ENCODE data around the gene BANF2.

BANF2 gene

GRCh38 chr20:17712201-17712600 is 12.4 kb downstream of the BANF2 start:
- TF ChIP-seq CTCF (IDR thresholded peaks at IDR 0.05; ENCODE audit: low read length), result no peak
- H3K4me3 ChIP-seq (ENCODE audit: low read length), result no peak overlapping the region
- no peaks in the 10 kb centered on the region for H4K20me1 ChIP-seq (ENCODE audit: insufficient read depth, low read length)
- H3K9ac ChIP-seq (ENCODE audit: low read length), result no peak overlapping the region
- H3K4me2 ChIP-seq (ENCODE audit: low read depth, low read length), result no peak overlapping the region
- H3K27me3 ChIP-seq (replicated peaks; ENCODE audit: insufficient read depth, low read length), result no peaks in the 10 kb centered on the region
- H3K4me1 ChIP-seq (ENCODE audit: low read length), result peaks cover 29% of the 10 kb centered on the region
- no peaks in the 10 kb centered on the region for H3K9me2 ChIP-seq (replicated peaks; ENCODE audit: insufficient read depth, low read length)
- no peak for DNase-seq
- no peak overlapping the region for H2AFZ ChIP-seq (ENCODE audit: low read length)
- H3K79me2 ChIP-seq (ENCODE audit: low read length), result no peaks in the 10 kb centered on the region
- H3K9me3 ChIP-seq (replicated peaks; ENCODE audit: insufficient read depth, low read length), result no peaks in the 10 kb centered on the region
- H3K27ac ChIP-seq (ENCODE audit: low read length), result no peak overlapping the region
- H3F3A ChIP-seq (ENCODE audit: insufficient read depth, low read length), result peaks cover 12% of the 10 kb centered on the region
- no peaks in the 10 kb centered on the region for H3K36me3 ChIP-seq (replicated peaks; ENCODE audit: insufficient read depth, low read length)

DNA sequence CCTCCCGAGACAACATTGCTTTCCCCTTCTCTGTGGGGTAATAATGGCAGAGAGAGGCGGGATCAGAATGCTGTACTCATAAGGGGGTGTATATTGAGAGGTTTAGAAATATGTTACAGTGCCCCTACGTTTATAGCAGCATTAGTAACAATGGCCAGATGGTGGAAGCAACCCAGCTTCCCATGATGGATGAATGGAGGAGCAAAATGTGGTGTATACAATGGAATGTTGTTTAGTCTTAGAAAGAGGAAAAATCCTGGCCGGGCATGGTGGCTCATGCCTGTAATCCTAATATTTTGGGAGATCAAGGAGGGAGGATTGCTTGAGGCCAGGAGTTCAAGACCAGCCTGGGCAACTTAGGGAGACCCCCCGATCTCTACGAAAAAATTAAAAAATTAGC is 12.9 kb downstream of the BANF2 start:
- no peaks in the 10 kb centered on the region for H3K9me2 ChIP-seq (replicated peaks; ENCODE audit: insufficient read depth, low read length)
- no peaks in the 10 kb centered on the region for H3K36me3 ChIP-seq (replicated peaks; ENCODE audit: insufficient read depth, low read length)
- H3K27me3 ChIP-seq (replicated peaks; ENCODE audit: insufficient read depth, low read length), result no peaks in the 10 kb centered on the region
- TF ChIP-seq CTCF (IDR thresholded peaks at IDR 0.05; ENCODE audit: low read length) (no peak), EZH2phosphoT487 (IDR thresholded peaks at IDR 0.05; ENCODE audit: low read length) (no peak), EZH2 (optimal IDR thresholded peaks at IDR 0.05; ENCODE audit: low read depth, low read length) (no peak)
- no peak for DNase-seq
- peaks cover 25% of the 10 kb centered on the region for H3K4me1 ChIP-seq (ENCODE audit: low read length)
- H3F3A ChIP-seq (ENCODE audit: insufficient read depth, low read length), result peaks cover 10% of the 10 kb centered on the region
- no peaks in the 10 kb centered on the region for H3K79me2 ChIP-seq (ENCODE audit: low read length)
- H2AFZ ChIP-seq (ENCODE audit: low read length), result no peak overlapping the region
- H3K4me2 ChIP-seq (ENCODE audit: low read depth, low read length), result no peak overlapping the region
- H4K20me1 ChIP-seq (ENCODE audit: insufficient read depth, low read length), result no peaks in the 10 kb centered on the region
- no peak overlapping the region for H3K27ac ChIP-seq (ENCODE audit: low read length)
- H3K9me3 ChIP-seq (replicated peaks; ENCODE audit: insufficient read depth, low read length), result no peaks in the 10 kb centered on the region
- H3K4me3 ChIP-seq (ENCODE audit: low read length), result no peak overlapping the region
- no peak overlapping the region for H3K9ac ChIP-seq (ENCODE audit: low read length)

GRCh38 chr20:17714597-17714996 is 14.8 kb downstream of the BANF2 start:
- Histone ChIP-seq H3F3A (ENCODE audit: insufficient read depth, low read length) (no peaks in the 10 kb centered on the region), H3K9me3 (replicated peaks; ENCODE audit: insufficient read depth, low read length) (no peaks in the 10 kb centered on the region), H3K4me3 (ENCODE audit: low read length) (no peak overlapping the region), H2AFZ (ENCODE audit: low read length) (no peak overlapping the region), H3K27ac (ENCODE audit: low read length) (no peak overlapping the region), H3K9ac (ENCODE audit: low read length) (no peak overlapping the region), H3K27me3 (replicated peaks; ENCODE audit: insufficient read depth, low read length) (no peaks in the 10 kb centered on the region), H3K4me2 (ENCODE audit: low read depth, low read length) (no peak overlapping the region), H4K20me1 (ENCODE audit: insufficient read depth, low read length) (no peaks in the 10 kb centered on the region), H3K9me2 (replicated peaks; ENCODE audit: insufficient read depth, low read length) (no peaks in the 10 kb centered on the region), H3K4me1 (ENCODE audit: low read length) (peaks cover 10% of the 10 kb centered on the region), H3K79me2 (ENCODE audit: low read length) (no peaks in the 10 kb centered on the region), H3K36me3 (replicated peaks; ENCODE audit: insufficient read depth, low read length) (no peaks in the 10 kb centered on the region)
- no peak for DNase-seq
- no peak for TF ChIP-seq EZH2phosphoT487 (IDR thresholded peaks at IDR 0.05; ENCODE audit: low read length)
- no peak for TF ChIP-seq CTCF (IDR thresholded peaks at IDR 0.05; ENCODE audit: low read length)
- TF ChIP-seq EZH2 (optimal IDR thresholded peaks at IDR 0.05; ENCODE audit: low read depth, low read length), result no peak
